Activated CD4-positive, alpha-beta T cell treated with anti-CD3 and anti-CD28 coated beads for 24 hours (primary cell): ENCODE data around the gene SMIM21.

Experiments used
- DNase-seq, 2 donors: peaks; one replicate each; pipeline ENCODE4 v3.0.0-alpha.2; 2020; ENCODE audit warnings: low read depth in 2 of 2

SMIM21 gene

GRCh38 chr18:75427603-75428002, at the start of gene SMIM21:
TSS of gene SMIM21 (minus strand) at chr18:75427703. CDS start at chr18:75427563, 140 bp downstream.
- no peak for DNase-seq

- DNase-seq: no peak
Measured at GRCh38 chr18:75475228-75475627, 47.7 kb upstream of the SMIM21 start.

GRCh38 chr18:75474332-75474731, 46.8 kb upstream of the SMIM21 start:
- no peak for DNase-seq

GRCh38 chr18:75473316-75473715, 45.8 kb upstream of the SMIM21 start:
- DNase-seq: no peak

GRCh38 chr18:75472906-75473305, 45.4 kb upstream of the SMIM21 start:
- no peak for DNase-seq

GRCh38 chr18:75472396-75472795, 44.9 kb upstream of the SMIM21 start:
- DNase-seq: no peak

GRCh38 chr18:75471850-75472249, 44.3 kb upstream of the SMIM21 start:
- DNase-seq: no peak

- DNase-seq: no peak
Measured at GRCh38 chr18:75467851-75468250, 40.3 kb upstream of the SMIM21 start.

GRCh38 chr18:75467281-75467795, 39.8 kb upstream of the SMIM21 start:
- no peak for DNase-seq

- no peak for DNase-seq
Measured at GRCh38 chr18:75464356-75464755, 36.9 kb upstream of the SMIM21 start.

GRCh38 chr18:75462178-75462832, 34.8 kb upstream of the SMIM21 start:
- DNase-seq: no peak

- DNase-seq: peak in 1 of 2 donors; percentile 28
Measured at GRCh38 chr18:75456199-75456631, 28.7 kb upstream of the SMIM21 start.

GRCh38 chr18:75455249-75456198, 28.0 kb upstream of the SMIM21 start:
- DNase-seq: no peak

GRCh38 chr18:75454022-75454795, 26.7 kb upstream of the SMIM21 start:
- DNase-seq: no peak

- no peak for DNase-seq
Measured at GRCh38 chr18:75450906-75451305, 23.4 kb upstream of the SMIM21 start.

- DNase-seq: no peak
Measured at GRCh38 chr18:75441896-75442295, 14.4 kb upstream of the SMIM21 start.

- no peak for DNase-seq
Measured at GRCh38 chr18:75439348-75439747, 11.8 kb upstream of the SMIM21 start.

- no peak for DNase-seq
Measured at GRCh38 chr18:75438891-75439290, 11.4 kb upstream of the SMIM21 start.

GRCh38 chr18:75437979-75438378, 10.5 kb upstream of the SMIM21 start:
- no peak for DNase-seq

GRCh38 chr18:75433098-75433497, 5.6 kb upstream of the SMIM21 start:
- no peak for DNase-seq

GRCh38 chr18:75429975-75430374, 2.5 kb upstream of the SMIM21 start:
- no peak for DNase-seq

GRCh38 chr18:75428490-75428889, 987 bp upstream of the SMIM21 start:
- no peak for DNase-seq
